ENCODE results near the gene FAAP100. TPM values are rescaled to one million over a fixed set of nuclear protein-coding genes. Genes with fewer than 3 reads are reported as not detected.

Gene FAAP100
- polyA plus RNA-seq, 1 of the 3 experiments (the other 2 are of a cell fraction): 18.9 TPM

DNA sequence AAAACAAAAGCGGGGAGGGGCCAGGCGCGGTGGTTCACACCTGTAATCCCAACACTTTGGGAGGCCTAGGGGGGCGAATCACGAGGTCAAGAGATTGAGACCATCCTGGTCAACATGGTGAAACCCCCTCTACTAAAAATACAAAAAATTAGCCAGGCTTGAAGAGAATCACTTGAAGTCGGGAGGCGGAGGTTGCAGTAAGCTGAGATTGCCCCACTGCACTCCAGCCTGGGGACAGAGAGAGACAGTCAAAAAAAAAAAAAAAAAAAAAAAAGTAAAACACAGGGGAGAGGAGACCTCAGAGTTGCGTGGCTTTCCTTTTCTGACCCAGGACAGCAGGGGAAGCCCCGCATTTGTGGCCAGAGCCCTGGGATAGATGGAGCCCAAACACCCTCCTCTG lies 59.4 kb downstream of the FAAP100 start:
- TF ChIP-seq GABPA (IDR thresholded peaks at IDR 0.05; ENCODE audit: low read depth) (no peak), TAF1 (IDR thresholded peaks at IDR 0.05; ENCODE audit: borderline replicate concordance, low read depth, low read length) (no peak), TEAD4 (IDR thresholded peaks at IDR 0.05; ENCODE audit: borderline replicate concordance, insufficient read depth) (no peak), FOXJ3 (CRISPR knock-in tag; IDR thresholded peaks at IDR 0.05) (no peak), RAD21 (IDR thresholded peaks at IDR 0.05; ENCODE audit: low read length) (no peak), RCOR1 (IDR thresholded peaks at IDR 0.05; ENCODE audit: low read length) (no peak), EZH2phosphoT487 (IDR thresholded peaks at IDR 0.05; ENCODE audit: borderline replicate concordance, low read depth) (no peak), GATA2 (CRISPR knock-in tag; IDR thresholded peaks at IDR 0.05) (no peak), JUND (IDR thresholded peaks at IDR 0.05) (no peak), TCF12 (IDR thresholded peaks at IDR 0.05) (no peak), RXRA (IDR thresholded peaks at IDR 0.05; ENCODE audit: borderline replicate concordance, low read depth) (no peak), YY1 (IDR thresholded peaks at IDR 0.05; ENCODE audit: low read depth) (no peak), NRF1 (IDR thresholded peaks at IDR 0.05; ENCODE audit: low read depth, low read length) (no peak), NFIC (IDR thresholded peaks at IDR 0.05; ENCODE audit: borderline replicate concordance) (no peak), POLR2AphosphoS5 (IDR thresholded peaks at IDR 0.05; ENCODE audit: low read depth, low read length) (no peak)
- TF ChIP-seq, protein P1, sequence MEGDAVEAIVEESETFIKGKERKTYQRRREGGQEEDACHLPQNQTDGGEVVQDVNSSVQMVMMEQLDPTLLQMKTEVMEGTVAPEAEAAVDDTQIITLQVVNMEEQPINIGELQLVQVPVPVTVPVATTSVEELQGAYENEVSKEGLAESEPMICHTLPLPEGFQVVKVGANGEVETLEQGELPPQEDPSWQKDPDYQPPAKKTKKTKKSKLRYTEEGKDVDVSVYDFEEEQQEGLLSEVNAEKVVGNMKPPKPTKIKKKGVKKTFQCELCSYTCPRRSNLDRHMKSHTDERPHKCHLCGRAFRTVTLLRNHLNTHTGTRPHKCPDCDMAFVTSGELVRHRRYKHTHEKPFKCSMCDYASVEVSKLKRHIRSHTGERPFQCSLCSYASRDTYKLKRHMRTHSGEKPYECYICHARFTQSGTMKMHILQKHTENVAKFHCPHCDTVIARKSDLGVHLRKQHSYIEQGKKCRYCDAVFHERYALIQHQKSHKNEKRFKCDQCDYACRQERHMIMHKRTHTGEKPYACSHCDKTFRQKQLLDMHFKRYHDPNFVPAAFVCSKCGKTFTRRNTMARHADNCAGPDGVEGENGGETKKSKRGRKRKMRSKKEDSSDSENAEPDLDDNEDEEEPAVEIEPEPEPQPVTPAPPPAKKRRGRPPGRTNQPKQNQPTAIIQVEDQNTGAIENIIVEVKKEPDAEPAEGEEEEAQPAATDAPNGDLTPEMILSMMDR (IDR thresholded peaks at IDR 0.05): no peak
- TF ChIP-seq, protein P2, sequence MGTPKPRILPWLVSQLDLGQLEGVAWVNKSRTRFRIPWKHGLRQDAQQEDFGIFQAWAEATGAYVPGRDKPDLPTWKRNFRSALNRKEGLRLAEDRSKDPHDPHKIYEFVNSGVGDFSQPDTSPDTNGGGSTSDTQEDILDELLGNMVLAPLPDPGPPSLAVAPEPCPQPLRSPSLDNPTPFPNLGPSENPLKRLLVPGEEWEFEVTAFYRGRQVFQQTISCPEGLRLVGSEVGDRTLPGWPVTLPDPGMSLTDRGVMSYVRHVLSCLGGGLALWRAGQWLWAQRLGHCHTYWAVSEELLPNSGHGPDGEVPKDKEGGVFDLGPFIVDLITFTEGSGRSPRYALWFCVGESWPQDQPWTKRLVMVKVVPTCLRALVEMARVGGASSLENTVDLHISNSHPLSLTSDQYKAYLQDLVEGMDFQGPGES (IDR thresholded peaks at IDR 0.05; ENCODE audit: low read depth, low read length): no peak
- ChIA-PET POLR2A (no interaction called here), CTCF (interaction anchor here (0.7 to 2.5 kb wide), 8 partner anchors 8 to 240 kb away, joined by 3 to 19 read pairs (median 4); no protein-coding TSS in a partner anchor)
- Histone ChIP-seq H3K9ac (no peak overlapping the region), H3K9me3 (no peaks in the 10 kb centered on the region), H3K4me1 (ENCODE audit: control insufficient read depth in 1 of 2, insufficient read depth in 2 of 2, low read depth in 1 of 2, low read length in 1 of 2) (peaks cover 6 to 12% of the 10 kb centered on the region in 2 experiments; a peak in 2 of 4 replicates), H3K4me3 (ENCODE audit: low read depth in 2 of 2, low read length in 1 of 2) (no peak overlapping the region), H3F3A (replicated peaks; ENCODE audit: insufficient read depth) (peaks cover 3% of the 10 kb centered on the region), H2AFZ (ENCODE audit: low read depth) (no peak overlapping the region), H3K27ac (ENCODE audit: low read depth in 2 of 2, low read length in 1 of 2) (no peak overlapping the region), H4K20me1 (ENCODE audit: insufficient read depth) (no peaks in the 10 kb centered on the region), H3K79me2 (ENCODE audit: insufficient read depth) (no peaks in the 10 kb centered on the region), H3K27me3 (ENCODE audit: insufficient read depth) (no peaks in the 10 kb centered on the region), H3K36me3 (replicated peaks in 1 of 2; ENCODE audit: control insufficient read depth in 1 of 2, insufficient read depth in 2 of 2, low read length in 1 of 2) (no peaks in the 10 kb centered on the region), H3K9me2 (no peaks in the 10 kb centered on the region), H3K4me2 (no peak overlapping the region)
- 90% methylated on average over 9 of the region's 9 CpGs for WGBS (ENCODE audit: low lambda C conversion rate)
- DNase-seq: no peak

DNA sequence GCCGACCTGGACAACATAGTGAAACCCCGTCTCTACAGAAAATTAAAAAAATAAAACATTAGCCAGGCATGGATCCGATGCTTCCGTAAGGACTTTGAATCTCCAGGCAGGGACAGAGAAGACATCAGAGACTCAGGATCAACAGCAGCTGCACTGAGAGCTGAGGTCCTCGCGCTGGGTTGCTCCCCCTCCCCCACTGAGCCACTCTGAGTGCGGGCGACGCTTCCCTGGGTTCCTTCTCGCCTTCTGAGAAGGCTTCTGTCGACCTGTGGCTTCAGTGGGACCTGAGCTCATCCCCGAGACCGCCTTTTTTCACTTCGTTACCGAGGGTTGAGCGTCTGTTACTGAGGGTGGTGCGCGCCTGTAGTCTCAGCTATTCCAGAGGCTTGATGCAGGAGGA lies 60.0 kb downstream of the FAAP100 start:
- no peak overlapping the region for H3K27ac ChIP-seq (ENCODE audit: low read depth in 2 of 2, low read length in 1 of 2)
- no peak overlapping the region for H3K4me3 ChIP-seq (ENCODE audit: low read depth in 2 of 2, low read length in 1 of 2)
- no peaks in the 10 kb centered on the region for H3K9me2 ChIP-seq
- H4K20me1 ChIP-seq (ENCODE audit: insufficient read depth): no peaks in the 10 kb centered on the region
- H3K27me3 ChIP-seq (ENCODE audit: insufficient read depth): no peaks in the 10 kb centered on the region
- no peak overlapping the region for H3K4me2 ChIP-seq
- no peak for DNase-seq
- POLR2A ChIA-PET: interaction anchor here (1.5 kb wide), 1 partner anchor 16 kb away, joined by 3 read pairs; no protein-coding TSS in a partner anchor
- peaks cover 3% of the 10 kb centered on the region for H3F3A ChIP-seq (replicated peaks; ENCODE audit: insufficient read depth)
- H3K9ac ChIP-seq: no peak overlapping the region
- H3K4me1 ChIP-seq (ENCODE audit: control insufficient read depth in 1 of 2, insufficient read depth in 2 of 2, low read depth in 1 of 2, low read length in 1 of 2): peaks cover 6 to 15% of the 10 kb centered on the region in 2 experiments; a peak in 2 of 4 replicates
- CTCF ChIA-PET: interaction anchor here (0.6 to 2.5 kb wide), 7 partner anchors 9 to 240 kb away, joined by 3 to 9 read pairs (median 4); no protein-coding TSS in a partner anchor
- 87% methylated on average over 18 of the region's 18 CpGs for WGBS (ENCODE audit: low lambda C conversion rate)
- TF ChIP-seq, protein P3, sequence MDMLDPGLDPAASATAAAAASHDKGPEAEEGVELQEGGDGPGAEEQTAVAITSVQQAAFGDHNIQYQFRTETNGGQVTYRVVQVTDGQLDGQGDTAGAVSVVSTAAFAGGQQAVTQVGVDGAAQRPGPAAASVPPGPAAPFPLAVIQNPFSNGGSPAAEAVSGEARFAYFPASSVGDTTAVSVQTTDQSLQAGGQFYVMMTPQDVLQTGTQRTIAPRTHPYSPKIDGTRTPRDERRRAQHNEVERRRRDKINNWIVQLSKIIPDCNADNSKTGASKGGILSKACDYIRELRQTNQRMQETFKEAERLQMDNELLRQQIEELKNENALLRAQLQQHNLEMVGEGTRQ (IDR thresholded peaks at IDR 0.05; ENCODE audit: borderline replicate concordance, low read depth, low read length): no peak
- TF ChIP-seq RXRA (IDR thresholded peaks at IDR 0.05; ENCODE audit: borderline replicate concordance, low read depth): no peak
- TF ChIP-seq SIN3A (IDR thresholded peaks at IDR 0.05; ENCODE audit: borderline replicate concordance, low read depth, low read length): no peak
- TF ChIP-seq TCF12 (IDR thresholded peaks at IDR 0.05): no peak
- TF ChIP-seq NRF1 (IDR thresholded peaks at IDR 0.05; ENCODE audit: low read depth, low read length): no peak
- TF ChIP-seq FOXJ3 (CRISPR knock-in tag; IDR thresholded peaks at IDR 0.05): no peak
- no peak for TF ChIP-seq EZH2phosphoT487 (IDR thresholded peaks at IDR 0.05; ENCODE audit: borderline replicate concordance, low read depth)
- no peak for TF ChIP-seq TAF1 (IDR thresholded peaks at IDR 0.05; ENCODE audit: borderline replicate concordance, low read depth, low read length)
- no peak for TF ChIP-seq FOSL2 (IDR thresholded peaks at IDR 0.05; ENCODE audit: borderline replicate concordance, low read depth)
- TF ChIP-seq YY1 (IDR thresholded peaks at IDR 0.05; ENCODE audit: low read depth): no peak
- TF ChIP-seq FOXM1 (IDR thresholded peaks at IDR 0.05; ENCODE audit: low read depth): no peak
- TF ChIP-seq ELF1 (IDR thresholded peaks at IDR 0.05): no peak
- TF ChIP-seq, protein P4, sequence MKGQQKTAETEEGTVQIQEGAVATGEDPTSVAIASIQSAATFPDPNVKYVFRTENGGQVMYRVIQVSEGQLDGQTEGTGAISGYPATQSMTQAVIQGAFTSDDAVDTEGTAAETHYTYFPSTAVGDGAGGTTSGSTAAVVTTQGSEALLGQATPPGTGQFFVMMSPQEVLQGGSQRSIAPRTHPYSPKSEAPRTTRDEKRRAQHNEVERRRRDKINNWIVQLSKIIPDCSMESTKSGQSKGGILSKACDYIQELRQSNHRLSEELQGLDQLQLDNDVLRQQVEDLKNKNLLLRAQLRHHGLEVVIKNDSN (IDR thresholded peaks at IDR 0.05; ENCODE audit: borderline replicate concordance, low read depth): no peak
- no peaks in the 10 kb centered on the region for H3K79me2 ChIP-seq (ENCODE audit: insufficient read depth)
- H2AFZ ChIP-seq (ENCODE audit: low read depth): no peak overlapping the region
- no peaks in the 10 kb centered on the region for H3K36me3 ChIP-seq (replicated peaks in 1 of 2; ENCODE audit: control insufficient read depth in 1 of 2, insufficient read depth in 2 of 2, low read length in 1 of 2)
- H3K9me3 ChIP-seq: no peaks in the 10 kb centered on the region
